ENCODE data around the gene OR11H1.
"Not testable (repeated sequence)": the region's sequence is repeated elsewhere in the genome, so short reads cannot be mapped to it uniquely, and the experiment has no call there.

Gene OR11H1, protein sequence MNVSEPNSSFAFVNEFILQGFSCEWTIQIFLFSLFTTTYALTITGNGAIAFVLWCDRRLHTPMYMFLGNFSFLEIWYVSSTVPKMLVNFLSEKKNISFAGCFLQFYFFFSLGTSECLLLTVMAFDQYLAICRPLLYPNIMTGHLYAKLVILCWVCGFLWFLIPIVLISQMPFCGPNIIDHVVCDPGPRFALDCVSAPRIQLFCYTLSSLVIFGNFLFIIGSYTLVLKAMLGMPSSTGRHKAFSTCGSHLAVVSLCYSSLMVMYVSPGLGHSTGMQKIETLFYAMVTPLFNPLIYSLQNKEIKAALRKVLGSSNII

DNA sequence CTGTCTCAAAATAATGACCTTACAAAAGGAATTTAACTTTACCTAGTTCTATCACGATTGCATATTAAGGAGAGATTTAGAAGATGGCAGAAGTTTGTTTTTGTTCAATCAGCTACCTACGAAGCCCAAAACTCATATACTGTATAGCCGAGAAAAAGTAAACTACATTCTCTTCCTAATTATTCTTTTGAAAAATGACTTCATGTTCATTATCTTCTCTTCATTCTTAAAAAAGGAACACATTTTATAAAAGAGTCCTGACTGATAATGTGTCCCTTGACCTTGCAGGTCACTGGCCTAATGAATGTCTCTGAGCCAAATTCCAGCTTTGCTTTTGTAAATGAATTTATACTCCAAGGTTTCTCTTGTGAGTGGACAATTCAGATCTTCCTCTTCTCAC lies at the start of gene OR11H1:
Gene OR11H1 (plus strand): TSS at position 301 of the 400 bp plus-strand sequence. CDS start 0 bp downstream, at position 301.
- not testable (repeated sequence) for DNase-seq (ENCODE audit: low read depth); H3K4me3 ChIP-seq (ENCODE audit: low read depth, low read length)

DNA sequence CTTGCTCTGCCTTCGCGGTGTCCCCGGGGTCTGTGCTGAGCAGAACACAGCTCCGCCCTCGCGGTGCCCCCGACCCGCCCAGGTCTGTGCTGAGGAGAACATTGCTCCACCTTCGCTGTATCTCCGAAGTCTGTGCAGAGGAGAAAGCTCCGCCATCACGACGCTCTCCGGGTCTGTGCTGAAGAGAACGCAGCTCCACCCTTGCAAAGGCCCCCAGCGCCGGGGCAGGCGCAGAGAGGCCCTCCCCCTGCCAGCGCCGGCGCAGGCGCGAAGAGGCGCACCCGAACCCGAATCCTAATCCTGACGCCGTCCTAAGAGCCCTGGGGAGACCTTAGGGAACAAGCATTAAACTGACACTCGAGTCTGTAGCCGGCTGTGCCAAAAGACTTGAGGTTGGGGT lies 18.0 kb upstream of the OR11H1 start:
- not testable (repeated sequence) for H3K4me3 ChIP-seq (ENCODE audit: low read depth, low read length); DNase-seq (ENCODE audit: low read depth)

DNA sequence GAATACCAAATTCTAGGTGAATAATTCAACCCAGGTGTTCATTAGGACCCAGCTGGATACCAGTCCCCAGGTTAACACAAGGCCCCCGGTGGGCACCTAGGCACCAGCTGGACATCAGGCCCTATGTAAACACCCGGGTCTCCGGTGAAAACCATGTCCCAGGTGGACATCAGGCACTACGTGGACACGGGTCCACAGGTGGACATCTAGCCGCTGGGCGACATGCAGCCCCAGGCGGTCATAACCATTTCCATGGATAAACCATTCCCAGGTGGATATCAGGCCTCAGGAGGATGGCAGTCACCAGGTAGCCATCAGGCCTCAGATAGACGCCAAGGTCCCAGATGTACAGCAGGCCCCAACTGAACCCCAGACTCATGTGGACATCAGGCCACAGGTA lies 12.1 kb upstream of the OR11H1 start:
- not testable (repeated sequence) for DNase-seq (ENCODE audit: low read depth)

DNA sequence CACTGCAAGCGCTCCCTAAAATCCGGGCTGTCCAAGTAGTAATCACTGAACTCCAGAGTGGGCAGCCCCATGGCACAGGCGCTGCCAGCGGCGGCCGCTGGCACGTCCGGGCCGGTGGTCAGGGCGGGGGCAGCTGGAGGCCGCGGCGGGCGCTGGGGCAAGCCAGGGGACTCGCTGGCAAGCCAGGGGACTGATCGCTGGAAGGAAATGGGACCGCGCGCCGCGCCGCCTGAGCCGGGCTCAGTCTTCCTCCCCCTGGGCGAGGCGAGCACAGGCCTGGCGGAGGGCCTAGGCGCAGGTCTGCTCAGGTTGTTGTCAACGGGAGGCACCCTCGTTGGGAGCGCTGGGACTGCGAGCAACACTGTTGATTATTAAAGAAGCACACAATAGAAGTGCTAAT lies 25.8 kb downstream of the OR11H1 start:
- not testable (repeated sequence) for H3K4me3 ChIP-seq (ENCODE audit: low read depth, low read length); DNase-seq (ENCODE audit: low read depth)

More for the DNA sequence above, 12.1 kb upstream of the OR11H1 start:
- H3K4me3 ChIP-seq (ENCODE audit: low read depth, low read length) = not testable (repeated sequence)

DNA sequence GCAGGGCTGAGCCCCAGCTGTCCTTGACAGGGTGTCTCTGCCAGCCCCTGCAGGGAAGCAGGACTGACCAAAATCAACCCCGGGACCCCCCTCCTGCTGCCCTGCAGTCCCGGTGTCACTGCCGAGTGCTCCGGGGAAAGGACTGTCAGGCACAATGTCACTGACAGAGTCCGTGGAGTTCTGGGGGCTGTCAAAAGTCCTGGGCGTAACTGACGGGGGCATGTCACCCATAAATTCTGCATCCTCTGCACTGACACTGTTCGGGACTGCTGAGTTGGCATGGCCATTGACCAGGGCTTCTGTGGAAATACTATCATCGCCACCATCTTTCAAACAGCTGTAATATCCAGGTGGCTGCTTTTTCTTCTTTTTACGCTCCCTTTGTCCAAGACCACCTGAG lies 35.5 kb downstream of the OR11H1 start:
- not testable (repeated sequence) for H3K4me3 ChIP-seq (ENCODE audit: low read depth, low read length); DNase-seq (ENCODE audit: low read depth)

DNA sequence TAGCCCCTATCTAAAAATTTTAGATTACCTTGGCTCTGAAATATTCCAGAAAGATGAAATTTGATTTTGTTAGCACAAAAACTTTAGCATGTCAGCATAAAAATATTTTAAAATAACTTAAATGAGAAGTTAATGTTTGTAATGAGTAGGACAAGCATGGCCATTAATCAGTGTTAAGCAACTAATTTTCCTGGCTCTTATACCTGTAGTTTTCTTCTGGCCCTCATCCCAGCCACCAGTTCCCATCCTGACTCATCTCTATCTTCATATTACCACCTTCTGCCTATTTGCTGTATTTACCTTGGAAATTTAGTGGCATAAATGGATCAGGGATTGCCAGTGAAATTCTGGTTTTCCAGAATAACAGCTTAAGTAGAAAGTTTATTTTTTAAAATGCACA lies 37.1 kb downstream of the OR11H1 start:
- DNase-seq (ENCODE audit: low read depth); H3K4me3 ChIP-seq (ENCODE audit: low read depth, low read length): not testable (repeated sequence)
